MM.1S (cell line): ENCODE measurements around the gene EXOC6.
"Not testable (repeated sequence)": the region's sequence is repeated elsewhere in the genome, so short reads cannot be mapped to it uniquely, and the experiment has no call there.

Source experiments
- DNase-seq: peaks from one replicate; pipeline ENCODE4 v3.0.0-alpha.2; 2015
- H2AFZ ChIP-seq: fragments of 300-600 bp; sonication (generic); 2 replicates; pipeline ENCODE4 v1.6.0; 2016; ENCODE audit warnings: antibody characterized with exemption, low read length
- H3F3A ChIP-seq: fragments of 300-600 bp; sonication (generic); 2 replicates; pipeline ENCODE4 v1.6.1; 2016; ENCODE audit warnings: mild to moderate bottlenecking, antibody characterized with exemption, low read length, moderate library complexity, mixed read lengths; ENCODE audit not compliant: insufficient read depth
- H3K27ac ChIP-seq: fragments of 300-600 bp; sonication (generic); 2 replicates; pipeline ENCODE4 v1.5.1; 2016; ENCODE audit warnings: mild to moderate bottlenecking, low read length
- H3K27me3 ChIP-seq: fragments of 300-600 bp; sonication (generic); replicated peaks from 2 replicates; pipeline ENCODE4 v1.6.0; 2016; ENCODE audit warnings: low read length; ENCODE audit not compliant: insufficient read depth
- H3K36me3 ChIP-seq: fragments of 300-600 bp; sonication (generic); replicated peaks from 2 replicates; pipeline ENCODE4 v1.6.1; 2016; ENCODE audit warnings: mild to moderate bottlenecking, low read length, mixed read lengths; ENCODE audit not compliant: insufficient read depth
- H3K4me1 ChIP-seq: fragments of 300-600 bp; sonication (generic); 2 replicates; pipeline ENCODE4 v1.6.1; 2016; ENCODE audit warnings: low read length, mixed read lengths
- H3K4me2 ChIP-seq: fragments of 300-600 bp; sonication (generic); 2 replicates; pipeline ENCODE4 v1.6.0; 2016; ENCODE audit warnings: low read depth, low read length
- H3K4me3 ChIP-seq: fragments of 300-600 bp; sonication (generic); 2 replicates; pipeline ENCODE4 v1.5.1; 2016; ENCODE audit warnings: low read length, mixed read lengths
- H3K79me2 ChIP-seq: fragments of 300-600 bp; sonication (generic); 2 replicates; pipeline ENCODE4 v1.6.1; 2016; ENCODE audit warnings: mixed run types, low read length, mixed read lengths
- H3K9ac ChIP-seq: fragments of 300-600 bp; sonication (generic); 2 replicates; pipeline ENCODE4 v1.6.1; 2016; ENCODE audit warnings: low read length, mixed read lengths
- H3K9me2 ChIP-seq: fragments of 300-600 bp; sonication (generic); replicated peaks from 2 replicates; pipeline ENCODE4 v1.6.1; 2016; ENCODE audit warnings: mild to moderate bottlenecking, low read length, mixed read lengths; ENCODE audit not compliant: insufficient read depth
- H3K9me3 ChIP-seq: fragments of 300-600 bp; sonication (generic); replicated peaks from 2 replicates; pipeline ENCODE4 v1.6.1; 2016; ENCODE audit warnings: mild to moderate bottlenecking, low read length, mixed read lengths; ENCODE audit not compliant: insufficient read depth
- H4K20me1 ChIP-seq: fragments of 300-600 bp; sonication (generic); 2 replicates; pipeline ENCODE4 v1.6.1; 2016; ENCODE audit warnings: mild to moderate bottlenecking, low read length, moderate library complexity, mixed read lengths; ENCODE audit not compliant: insufficient read depth
- EZH2 ChIP-seq: fragments of 300-600 bp; sonication (generic); optimal IDR thresholded peaks from 2 replicates; pipeline ENCODE3; 2017; ENCODE audit warnings: low read depth, mild to moderate bottlenecking, antibody characterized with exemption, low read length, mixed read lengths
- EZH2phosphoT487 ChIP-seq: fragments of 300-600 bp; sonication (generic); IDR thresholded peaks from 2 replicates; pipeline ENCODE4 v1.6.1; 2018; ENCODE audit warnings: antibody characterized with exemption, low read length
- TF ChIP-seq, protein P1 (sequence below): fragments of 300-600 bp; sonication (generic); IDR thresholded peaks from 2 replicates; pipeline ENCODE4 v1.5.1; 2016; ENCODE audit warnings: antibody characterized with exemption, low read length, mixed read lengths

EXOC6 gene

GRCh38 chr10:93098816-93099215, 250.5 kb downstream of the EXOC6 start:
- Histone ChIP-seq H2AFZ (no peak overlapping the region), H3K9ac (no peak overlapping the region)

GRCh38 chr10:93099670-93100069, 251.3 kb downstream of the EXOC6 start:
- no peaks in the 10 kb centered on the region for H3K9me2 ChIP-seq
- H3K9ac ChIP-seq = no peak overlapping the region
- no peak overlapping the region for H3K4me3 ChIP-seq
- no peak for DNase-seq
- TF ChIP-seq EZH2phosphoT487 = no peak
- no peak for TF ChIP-seq EZH2
- TF ChIP-seq, protein P1, sequence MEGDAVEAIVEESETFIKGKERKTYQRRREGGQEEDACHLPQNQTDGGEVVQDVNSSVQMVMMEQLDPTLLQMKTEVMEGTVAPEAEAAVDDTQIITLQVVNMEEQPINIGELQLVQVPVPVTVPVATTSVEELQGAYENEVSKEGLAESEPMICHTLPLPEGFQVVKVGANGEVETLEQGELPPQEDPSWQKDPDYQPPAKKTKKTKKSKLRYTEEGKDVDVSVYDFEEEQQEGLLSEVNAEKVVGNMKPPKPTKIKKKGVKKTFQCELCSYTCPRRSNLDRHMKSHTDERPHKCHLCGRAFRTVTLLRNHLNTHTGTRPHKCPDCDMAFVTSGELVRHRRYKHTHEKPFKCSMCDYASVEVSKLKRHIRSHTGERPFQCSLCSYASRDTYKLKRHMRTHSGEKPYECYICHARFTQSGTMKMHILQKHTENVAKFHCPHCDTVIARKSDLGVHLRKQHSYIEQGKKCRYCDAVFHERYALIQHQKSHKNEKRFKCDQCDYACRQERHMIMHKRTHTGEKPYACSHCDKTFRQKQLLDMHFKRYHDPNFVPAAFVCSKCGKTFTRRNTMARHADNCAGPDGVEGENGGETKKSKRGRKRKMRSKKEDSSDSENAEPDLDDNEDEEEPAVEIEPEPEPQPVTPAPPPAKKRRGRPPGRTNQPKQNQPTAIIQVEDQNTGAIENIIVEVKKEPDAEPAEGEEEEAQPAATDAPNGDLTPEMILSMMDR = no peak
- H3K36me3 ChIP-seq = no peaks in the 10 kb centered on the region
- no peaks in the 10 kb centered on the region for H3K4me1 ChIP-seq
- H3F3A ChIP-seq = no peaks in the 10 kb centered on the region
- H3K4me2 ChIP-seq = no peak overlapping the region
- H4K20me1 ChIP-seq = no peaks in the 10 kb centered on the region
- H3K9me3 ChIP-seq = no peaks in the 10 kb centered on the region
- no peak overlapping the region for H2AFZ ChIP-seq
- no peak overlapping the region for H3K27ac ChIP-seq
- H3K79me2 ChIP-seq = no peaks in the 10 kb centered on the region
- H3K27me3 ChIP-seq = no peaks in the 10 kb centered on the region

More at GRCh38 chr10:93098816-93099215, 250.5 kb downstream of the EXOC6 start:
- Histone ChIP-seq H3K4me2 (no peak overlapping the region), H3F3A (no peaks in the 10 kb centered on the region), H3K4me1 (no peaks in the 10 kb centered on the region), H3K4me3 (no peak overlapping the region), H3K27me3 (no peaks in the 10 kb centered on the region), H3K9me3 (no peaks in the 10 kb centered on the region), H4K20me1 (no peaks in the 10 kb centered on the region), H3K79me2 (no peaks in the 10 kb centered on the region), H3K36me3 (no peaks in the 10 kb centered on the region), H3K27ac (no peak overlapping the region), H3K9me2 (no peaks in the 10 kb centered on the region)
- TF ChIP-seq EZH2 = no peak
- TF ChIP-seq EZH2phosphoT487 = no peak
- TF ChIP-seq, protein P1 = no peak
- DNase-seq = no peak

DNA sequence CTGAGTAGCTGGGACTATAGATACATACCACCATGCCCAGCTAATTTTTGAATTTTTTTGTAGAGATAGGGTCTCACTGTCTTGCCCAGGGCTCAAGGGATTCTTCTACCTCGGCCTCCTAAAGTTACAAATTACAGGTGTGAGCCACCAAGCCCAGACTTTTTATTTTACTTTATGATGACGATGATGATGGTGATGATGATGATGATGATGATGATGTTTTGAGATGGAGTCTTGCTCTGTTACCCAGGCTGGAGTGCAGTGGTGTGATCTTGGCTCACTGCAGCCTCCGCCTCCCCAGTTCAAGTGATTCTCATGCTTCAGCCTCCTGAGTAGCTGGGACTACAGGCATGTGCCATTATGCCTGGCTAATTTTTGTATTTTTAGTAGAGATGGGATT, 252.8 kb downstream of the EXOC6 start:
- H4K20me1 ChIP-seq, H3K36me3 ChIP-seq, H3K4me1 ChIP-seq, DNase-seq, H3F3A ChIP-seq, H3K4me2 ChIP-seq, H3K9me2 ChIP-seq, H2AFZ ChIP-seq, H3K9ac ChIP-seq, H3K27ac ChIP-seq, H3K27me3 ChIP-seq, H3K79me2 ChIP-seq, H3K9me3 ChIP-seq, H3K4me3 ChIP-seq: not testable (repeated sequence)

DNA sequence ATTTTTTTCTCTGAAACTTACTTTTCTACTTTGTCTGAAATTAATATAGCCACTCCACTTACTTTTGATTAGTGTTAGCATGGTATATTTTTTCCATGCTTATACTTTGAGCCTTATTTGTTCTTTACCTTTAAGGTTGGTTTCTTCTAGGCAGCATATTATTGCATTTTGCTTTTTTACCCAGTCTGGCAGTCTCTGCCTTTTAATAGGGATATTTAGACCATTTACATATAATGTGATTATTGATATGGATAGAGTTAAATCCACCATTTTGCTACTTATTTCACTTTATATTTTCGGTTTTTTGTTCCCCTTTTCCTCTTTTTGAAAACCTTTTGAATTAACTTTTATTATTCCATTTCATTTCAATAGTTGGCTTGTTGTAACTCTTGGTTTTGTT, 255.6 kb downstream of the EXOC6 start:
- H2AFZ ChIP-seq = no peak overlapping the region
- no peaks in the 10 kb centered on the region for H3K9me2 ChIP-seq
- no peaks in the 10 kb centered on the region for H4K20me1 ChIP-seq
- no peaks in the 10 kb centered on the region for H3K79me2 ChIP-seq
- H3F3A ChIP-seq = no peaks in the 10 kb centered on the region
- no peaks in the 10 kb centered on the region for H3K36me3 ChIP-seq
- DNase-seq = no peak
- H3K4me3 ChIP-seq = no peak overlapping the region
- H3K27ac ChIP-seq = no peak overlapping the region
- H3K27me3 ChIP-seq = no peaks in the 10 kb centered on the region
- H3K9ac ChIP-seq = no peak overlapping the region
- TF ChIP-seq, protein P1 = no peak
- no peak for TF ChIP-seq EZH2phosphoT487
- no peak for TF ChIP-seq EZH2
- H3K9me3 ChIP-seq = no peaks in the 10 kb centered on the region
- no peak overlapping the region for H3K4me2 ChIP-seq
- 0 out of 2 replicates have a peak, but pooled peaks cover 7% of the 10 kb centered on the region for H3K4me1 ChIP-seq
